Mucosa of rectum (tissue), 2 donors: Measurements from ENCODE around the gene MPPE1.

Experiments
- H3K27ac ChIP-seq, 2 donors: one replicate each; pipeline ENCODE4 v1.7.0; 2013; ENCODE audit warnings: inconsistent platforms in 2 of 2, low read depth in 2 of 2, low read length in 2 of 2
- H3K27me3 ChIP-seq, 2 donors: one replicate each; pipeline ENCODE4 v1.7.0; 2013; ENCODE audit warnings: low read length in 2 of 2; ENCODE audit not compliant: control insufficient read depth in 2 of 2, insufficient read depth in 2 of 2
- H3K36me3 ChIP-seq, 2 donors: one replicate each; pipeline ENCODE4 v1.7.0; 2013; ENCODE audit warnings: low read length in 2 of 2; ENCODE audit not compliant: control insufficient read depth in 2 of 2, insufficient read depth in 2 of 2
- H3K4me1 ChIP-seq, 2 donors: one replicate each; pipeline ENCODE4 v1.7.0; 2013; ENCODE audit warnings: low read length in 2 of 2, mild to moderate bottlenecking in 1 of 2; ENCODE audit not compliant: control insufficient read depth in 2 of 2, insufficient read depth in 2 of 2
- H3K4me3 ChIP-seq, 2 donors: one replicate each; pipeline ENCODE4 v1.7.0; 2013; ENCODE audit warnings: low read length in 2 of 2
- H3K9ac ChIP-seq, 2 donors: one replicate each; pipeline ENCODE4 v1.7.0; 2013; ENCODE audit warnings: low read length in 2 of 2, low read depth in 1 of 2, mild to moderate bottlenecking in 1 of 2
- H3K9me3 ChIP-seq, 2 donors: one replicate each; pipeline ENCODE4 v1.7.0; 2013; ENCODE audit warnings: low read length in 2 of 2; ENCODE audit not compliant: control insufficient read depth in 2 of 2
- donor health status: healthy.
- donor health status: Normal muscosa, but diverticular disease.

Gene MPPE1

GRCh38 chr18:11886577-11887110 lies 21.5 kb downstream of the MPPE1 start:
- Histone ChIP-seq H3K9ac (no peak overlapping the region), H3K36me3 (peaks cover 19 to 35% of the 10 kb centered on the region in 2 donors), H3K27ac (peak overlapping the region in 1 of 2 donors; percentile 27), H3K4me1 (peaks cover 22 to 36% of the 10 kb centered on the region in 2 donors), H3K27me3 (no peaks in the 10 kb centered on the region), H3K4me3 (no peak overlapping the region), H3K9me3 (no peaks in the 10 kb centered on the region)

GRCh38 chr18:11885278-11885947 lies 22.7 kb downstream of the MPPE1 start:
- Histone ChIP-seq H3K9ac (no peak overlapping the region), H3K4me3 (peak overlapping the region in 1 of 2 donors; percentile 26), H3K27me3 (no peaks in the 10 kb centered on the region), H3K9me3 (no peaks in the 10 kb centered on the region), H3K27ac (peak overlapping the region; percentile 53 to 61), H3K36me3 (peaks cover 25 to 37% of the 10 kb centered on the region in 2 donors), H3K4me1 (peaks cover 22 to 36% of the 10 kb centered on the region in 2 donors)

- H3K9ac ChIP-seq, result no peak overlapping the region
- H3K36me3 ChIP-seq, result peaks cover 25 to 37% of the 10 kb centered on the region in 2 donors
Observed at GRCh38 chr18:11884396-11885030, 23.6 kb downstream of the MPPE1 start.

GRCh38 chr18:11883153-11883552 lies 25.0 kb downstream of the MPPE1 start:
- H3K9ac ChIP-seq, result no peak overlapping the region
- no peaks in the 10 kb centered on the region for H3K9me3 ChIP-seq
- H3K4me3 ChIP-seq, result no peak overlapping the region
- H3K36me3 ChIP-seq, result peaks cover 25 to 29% of the 10 kb centered on the region in 2 donors
- peaks cover 22 to 33% of the 10 kb centered on the region in 2 donors for H3K4me1 ChIP-seq
- peak overlapping the region in 1 of 2 donors; percentile 9 for H3K27ac ChIP-seq
- H3K27me3 ChIP-seq, result no peaks in the 10 kb centered on the region

More at GRCh38 chr18:11884396-11885030, 23.6 kb downstream of the MPPE1 start:
- Histone ChIP-seq H3K4me3 (no peak overlapping the region), H3K4me1 (peaks cover 22 to 36% of the 10 kb centered on the region in 2 donors), H3K27me3 (no peaks in the 10 kb centered on the region), H3K9me3 (no peaks in the 10 kb centered on the region), H3K27ac (peak overlapping the region; percentile 53 to 61)

- peak overlapping the region in 1 of 2 donors; percentile 9 for H3K27ac ChIP-seq
- no peak overlapping the region for H3K9ac ChIP-seq
- no peak overlapping the region for H3K4me3 ChIP-seq
- no peaks in the 10 kb centered on the region for H3K9me3 ChIP-seq
- peaks cover 18 to 28% of the 10 kb centered on the region in 2 donors for H3K4me1 ChIP-seq
- H3K36me3 ChIP-seq, result peaks cover 25 to 27% of the 10 kb centered on the region in 2 donors
- H3K27me3 ChIP-seq, result no peaks in the 10 kb centered on the region
Observed at GRCh38 chr18:11882636-11883035, 25.5 kb downstream of the MPPE1 start.

- Histone ChIP-seq H3K27me3 (no peaks in the 10 kb centered on the region), H3K9me3 (no peaks in the 10 kb centered on the region), H3K4me1 (peaks cover 11 to 13% of the 10 kb centered on the region in 2 donors), H3K4me3 (no peak overlapping the region), H3K36me3 (peaks cover 16% of the 10 kb centered on the region in 2 donors), H3K27ac (no peak overlapping the region), H3K9ac (no peak overlapping the region)
Observed at GRCh38 chr18:11880586-11881304, 27.4 kb downstream of the MPPE1 start.

- no peaks in the 10 kb centered on the region for H3K27me3 ChIP-seq
- peaks cover 7 to 9% of the 10 kb centered on the region in 2 donors for H3K36me3 ChIP-seq
- H3K4me3 ChIP-seq, result no peak overlapping the region
- H3K4me1 ChIP-seq, result no peaks in the 10 kb centered on the region
- H3K9ac ChIP-seq, result no peak overlapping the region
- no peak overlapping the region for H3K27ac ChIP-seq
- no peaks in the 10 kb centered on the region for H3K9me3 ChIP-seq
Observed at GRCh38 chr18:11877497-11878135, 30.5 kb downstream of the MPPE1 start.

GRCh38 chr18:11874676-11875075 lies 33.4 kb downstream of the MPPE1 start:
- Histone ChIP-seq H3K9me3 (no peaks in the 10 kb centered on the region), H3K4me3 (no peak overlapping the region), H3K9ac (no peak overlapping the region), H3K27ac (no peak overlapping the region), H3K4me1 (no peaks in the 10 kb centered on the region), H3K36me3 (no peaks in the 10 kb centered on the region), H3K27me3 (no peaks in the 10 kb centered on the region)

GRCh38 chr18:11873670-11874340 lies 34.3 kb downstream of the MPPE1 start:
- no peaks in the 10 kb centered on the region for H3K4me1 ChIP-seq
- H3K27me3 ChIP-seq, result no peaks in the 10 kb centered on the region
- no peaks in the 10 kb centered on the region for H3K36me3 ChIP-seq
- no peak overlapping the region for H3K4me3 ChIP-seq
- no peaks in the 10 kb centered on the region for H3K9me3 ChIP-seq
- H3K27ac ChIP-seq, result no peak overlapping the region
- H3K9ac ChIP-seq, result no peak overlapping the region
